ENCODE results near the gene MALSU1.

- TF ChIP-seq CTCF (IDR thresholded peaks at IDR 0.05), result no peak
- no peak for TF ChIP-seq POLR2A (IDR thresholded peaks at IDR 0.05)
These were observed 828 bp upstream of the MALSU1 start for GRCh38 chr7:23298141-23298881.

Data from body of pancreas (tissue), 4 donors.